Mesodermal cell (in vitro differentiated cells): ENCODE results near the gene RTF2.

Experiments used
- H3K27ac ChIP-seq: 2 replicates; pipeline ENCODE4 v1.7.0; 2013; ENCODE audit warnings: mild to moderate bottlenecking, low read depth, low read length, moderate library complexity; ENCODE audit not compliant: severe bottlenecking
- H3K36me3 ChIP-seq: 2 replicates; pipeline ENCODE4 v1.7.1; 2013; ENCODE audit warnings: mild to moderate bottlenecking, low read length, moderate library complexity; ENCODE audit not compliant: control insufficient read depth, insufficient read depth
- H3K4me1 ChIP-seq: one replicate; pipeline ENCODE4 v1.7.1; 2013; ENCODE audit warnings: mild to moderate bottlenecking, low read length; ENCODE audit not compliant: insufficient read depth, control insufficient read depth, poor library complexity, severe bottlenecking
- H3K4me3 ChIP-seq: 2 replicates; pipeline ENCODE4 v1.7.0; 2013; ENCODE audit warnings: low read length, control low read depth, mild to moderate bottlenecking; ENCODE audit not compliant: insufficient read depth, poor library complexity, severe bottlenecking; ENCODE audit errors: extremely low read depth
- H3K9me3 ChIP-seq: 2 replicates; pipeline ENCODE4 v1.7.1; 2013; ENCODE audit warnings: mild to moderate bottlenecking, low read length, moderate library complexity; ENCODE audit not compliant: control insufficient read depth
- WGBS, 2 experiments: methylation state at CpG; one replicate each; pipeline ENCODE4 v1.1.5; 2013; ENCODE audit warnings: missing lambda C conversion rate in 2 of 2; ENCODE audit not compliant: insufficient coverage in 2 of 2; 5-methylcytosine and 5-hydroxymethylcytosine counted together

RTF2 gene

GRCh38 chr20:56488566-56488965 lies 20.1 kb downstream of the RTF2 start:
- H3K36me3 ChIP-seq = peaks cover 62% of the 10 kb centered on the region
- no peak overlapping the region for H3K4me3 ChIP-seq
- no peak overlapping the region for H3K27ac ChIP-seq
- H3K4me1 ChIP-seq = no peaks in the 10 kb centered on the region
- WGBS, 2 experiments = 100% methylated on average over 4 of the region's 5 CpGs
- H3K9me3 ChIP-seq = no peaks in the 10 kb centered on the region

- Histone ChIP-seq H3K27ac (no peak overlapping the region), H3K9me3 (no peaks in the 10 kb centered on the region), H3K4me3 (no peak overlapping the region), H3K4me1 (peaks cover 7% of the 10 kb centered on the region), H3K36me3 (peaks cover 42% of the 10 kb centered on the region)
- WGBS, 2 experiments = no CpG with 5 or more reads among the region's 1 CpG
Observed at GRCh38 chr20:56501116-56501515, 32.7 kb downstream of the RTF2 start.

GRCh38 chr20:56503916-56504315 lies 35.5 kb downstream of the RTF2 start:
- Histone ChIP-seq H3K4me1 (peaks cover 7% of the 10 kb centered on the region), H3K9me3 (no peaks in the 10 kb centered on the region), H3K4me3 (no peak overlapping the region), H3K36me3 (peaks cover 23% of the 10 kb centered on the region), H3K27ac (no peak overlapping the region)
- 89 to 98% methylated on average over 4 to 6 of the region's 8 CpGs for WGBS, 2 experiments

- WGBS, 2 experiments = 81 to 100% methylated on average over 5 to 6 of the region's 9 CpGs
- Histone ChIP-seq H3K27ac (no peak overlapping the region), H3K36me3 (peaks cover 22% of the 10 kb centered on the region), H3K9me3 (no peaks in the 10 kb centered on the region), H3K4me3 (no peak overlapping the region), H3K4me1 (peaks cover 7% of the 10 kb centered on the region)
Observed at GRCh38 chr20:56504373-56505005, 36.1 kb downstream of the RTF2 start.

- Histone ChIP-seq H3K9me3 (no peaks in the 10 kb centered on the region), H3K36me3 (peaks cover 24% of the 10 kb centered on the region), H3K4me3 (no peak overlapping the region), H3K4me1 (peaks cover 7% of the 10 kb centered on the region), H3K27ac (no peak overlapping the region)
- 80 to 100% methylated on average over 2 to 3 of the region's 3 CpGs for WGBS, 2 experiments
Observed at GRCh38 chr20:56506103-56506502, 37.7 kb downstream of the RTF2 start.

GRCh38 chr20:56511926-56512325 lies 43.5 kb downstream of the RTF2 start:
- H3K36me3 ChIP-seq = peaks cover 43% of the 10 kb centered on the region
- 97 to 98% methylated on average over 8 to 10 of the region's 10 CpGs for WGBS, 2 experiments
- H3K9me3 ChIP-seq = no peaks in the 10 kb centered on the region
- H3K27ac ChIP-seq = no peak overlapping the region
- peaks cover 11% of the 10 kb centered on the region for H3K4me1 ChIP-seq
- H3K4me3 ChIP-seq = no peak overlapping the region

GRCh38 chr20:56513161-56514150 lies 45.0 kb downstream of the RTF2 start:
- Histone ChIP-seq H3K9me3 (peaks cover 3% of the 10 kb centered on the region), H3K4me3 (no peak overlapping the region), H3K4me1 (peaks cover 11% of the 10 kb centered on the region), H3K27ac (peak overlapping the region; percentile 36), H3K36me3 (peaks cover 55% of the 10 kb centered on the region)
- WGBS, 2 experiments = 93 to 95% methylated on average over 22 of the region's 22 CpGs

- Histone ChIP-seq H3K4me1 (peaks cover 11% of the 10 kb centered on the region), H3K36me3 (peaks cover 76% of the 10 kb centered on the region), H3K4me3 (no peak overlapping the region), H3K9me3 (peaks cover 30% of the 10 kb centered on the region), H3K27ac (no peak overlapping the region)
- 92 to 95% methylated on average over 5 of the region's 5 CpGs for WGBS, 2 experiments
Observed at GRCh38 chr20:56516631-56517030, 48.2 kb downstream of the RTF2 start.

- Histone ChIP-seq H3K4me1 (peaks cover 11% of the 10 kb centered on the region), H3K9me3 (peaks cover 30% of the 10 kb centered on the region), H3K36me3 (peaks cover 77% of the 10 kb centered on the region), H3K27ac (no peak overlapping the region), H3K4me3 (no peak overlapping the region)
- 90 to 98% methylated on average over 7 of the region's 7 CpGs for WGBS, 2 experiments
Observed at GRCh38 chr20:56517211-56517610, 48.8 kb downstream of the RTF2 start.

- WGBS, 2 experiments = 97 to 98% methylated on average over 8 of the region's 8 CpGs
- H3K36me3 ChIP-seq = peaks cover 77% of the 10 kb centered on the region
- H3K9me3 ChIP-seq = peaks cover 30% of the 10 kb centered on the region
- no peak overlapping the region for H3K4me3 ChIP-seq
- H3K27ac ChIP-seq = no peak overlapping the region
- H3K4me1 ChIP-seq = peaks cover 9% of the 10 kb centered on the region
Observed at GRCh38 chr20:56517641-56518040, 49.2 kb downstream of the RTF2 start.
